EL (cell line): ENCODE data around the gene TMEM271.
"Not testable (repeated sequence)": the region's sequence is repeated elsewhere in the genome, so short reads cannot be mapped to it uniquely, and the experiment has no call there.

Experiments used
- DNase-seq: peaks from one replicate; pipeline ENCODE4 v3.0.0-alpha.2; 2016

TMEM271 gene

DNA sequence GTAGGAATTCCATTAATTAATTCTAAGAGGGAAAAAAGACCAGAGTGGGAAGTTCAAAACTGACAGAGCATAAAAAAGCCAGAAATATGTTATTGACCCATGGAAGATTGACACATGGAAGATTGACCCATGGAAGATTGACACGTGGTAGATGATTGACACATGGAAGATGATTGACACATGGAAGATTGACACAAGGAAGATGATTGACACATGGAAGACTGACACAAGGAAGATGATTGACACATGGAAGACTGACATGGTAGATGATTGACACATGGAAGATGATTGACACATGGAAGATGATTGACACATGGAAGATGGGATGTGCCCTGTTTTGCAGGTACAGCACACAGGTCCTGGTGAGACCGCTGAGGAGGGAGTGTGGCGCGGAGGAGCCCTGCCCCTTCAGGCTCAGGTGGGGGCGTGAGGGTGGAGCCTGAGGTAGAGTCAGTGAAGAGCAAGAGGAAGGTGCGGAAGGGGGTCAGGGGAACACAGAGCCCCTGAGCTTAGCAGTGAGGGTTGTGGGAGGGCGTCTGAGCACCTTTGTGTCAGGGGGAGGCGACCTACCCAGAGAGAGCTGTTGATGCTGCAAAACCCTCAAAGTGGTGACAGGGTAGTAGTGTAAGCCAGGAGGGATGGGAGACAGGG lies 33.4 kb upstream of the TMEM271 start:
- no peak for DNase-seq

GRCh38 chr4:608236-608635 lies 32.1 kb upstream of the TMEM271 start:
- no peak for DNase-seq

DNA sequence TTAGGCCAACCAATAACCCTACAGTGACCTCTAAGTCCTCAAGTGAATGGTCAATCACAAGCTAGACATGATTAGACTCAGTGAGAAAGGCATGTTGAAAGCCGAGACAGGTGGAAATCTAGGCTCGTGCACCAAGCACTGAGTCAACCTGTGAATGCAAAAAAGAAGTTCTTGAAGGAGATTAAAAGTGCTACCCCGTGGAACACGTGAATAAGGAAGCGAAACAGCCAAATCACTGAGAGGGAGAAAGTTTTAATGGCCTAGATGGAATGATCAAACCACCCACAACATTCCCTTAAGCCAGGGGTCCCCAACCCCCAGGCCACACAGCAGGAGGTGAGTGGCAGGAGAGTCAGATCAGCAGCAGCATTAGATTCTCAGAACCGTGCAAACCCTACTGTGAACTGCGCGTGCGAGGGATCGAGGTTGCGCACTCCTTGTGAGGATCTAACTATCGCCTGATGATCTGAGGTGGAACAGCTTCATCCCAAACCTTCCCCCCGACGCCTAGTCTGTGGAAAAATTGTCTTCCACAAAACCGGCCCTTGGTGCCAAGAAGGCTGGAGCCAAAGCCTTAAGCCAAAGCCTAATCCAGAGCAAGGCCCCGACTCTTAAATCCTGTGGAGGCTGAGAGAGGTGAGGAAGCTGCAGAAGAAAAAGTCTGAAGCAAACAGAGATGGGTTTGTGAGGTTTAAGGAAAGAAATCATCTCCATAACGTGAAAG lies 29.8 kb upstream of the TMEM271 start:
- no peak for DNase-seq

DNA sequence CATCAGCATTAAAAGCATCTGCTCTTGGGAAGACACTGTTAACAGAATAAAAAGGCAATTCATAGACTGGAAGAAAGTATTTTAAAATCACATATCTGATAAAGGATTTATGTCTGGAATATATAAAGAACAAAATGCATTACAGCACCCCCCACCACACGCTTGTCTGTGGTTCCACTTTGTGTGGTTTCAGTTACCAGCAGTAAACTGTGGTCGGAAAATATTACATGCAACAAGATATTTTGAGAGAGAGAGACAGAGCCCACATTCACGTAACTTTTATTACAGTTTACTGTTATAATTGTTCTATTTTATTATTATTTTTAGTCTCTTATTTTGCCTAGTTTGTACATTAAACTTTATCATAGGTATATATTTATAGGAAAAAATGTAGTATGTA lies 28.0 kb upstream of the TMEM271 start:
- no peak for DNase-seq

DNA sequence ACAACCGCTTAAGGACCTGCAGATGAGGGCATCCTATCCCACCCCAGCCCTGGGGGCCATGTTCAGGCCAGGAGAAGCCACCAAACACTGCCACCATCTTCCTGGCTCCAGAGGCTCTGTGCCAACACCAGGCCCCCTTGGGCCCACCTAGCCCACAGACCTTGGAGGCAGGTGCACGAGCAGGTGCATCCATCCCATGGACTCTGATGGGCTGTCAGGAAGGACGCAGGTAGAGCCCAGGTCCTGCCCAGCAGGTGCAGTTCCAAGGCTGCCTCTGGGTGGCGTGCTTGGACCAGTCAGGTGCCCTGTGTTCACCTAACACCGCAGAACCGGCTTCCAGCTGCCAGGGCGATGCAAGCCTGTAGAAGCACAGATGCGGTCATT lies 26.5 kb upstream of the TMEM271 start:
- peak; percentile 25 for DNase-seq

GRCh38 chr4:601612-602558 lies 25.8 kb upstream of the TMEM271 start:
- DNase-seq: no peak

- no peak for DNase-seq
Measured at GRCh38 chr4:600850-601515, 24.9 kb upstream of the TMEM271 start.

GRCh38 chr4:600166-600565 lies 24.1 kb upstream of the TMEM271 start:
- no peak for DNase-seq

DNA sequence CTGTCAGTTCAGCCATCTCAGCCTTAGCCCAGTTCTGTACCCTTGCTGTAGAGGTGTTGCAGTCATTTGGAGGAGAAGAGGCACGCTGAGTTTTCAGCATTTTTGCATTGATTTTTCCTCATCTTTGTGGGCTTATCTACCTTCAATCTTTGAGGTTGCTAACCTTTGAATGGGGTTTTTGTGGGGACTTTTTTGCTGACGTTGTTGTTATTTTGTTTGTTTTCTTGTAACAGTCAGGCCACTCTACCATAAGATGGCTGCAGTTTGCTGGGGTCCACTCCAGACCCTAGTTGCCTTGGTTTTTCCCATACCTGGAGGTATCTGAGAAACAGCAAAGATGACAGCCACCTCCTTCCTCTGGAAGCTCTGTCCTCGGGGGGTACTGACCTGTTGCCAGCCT lies 22.8 kb upstream of the TMEM271 start:
- no peak for DNase-seq

DNA sequence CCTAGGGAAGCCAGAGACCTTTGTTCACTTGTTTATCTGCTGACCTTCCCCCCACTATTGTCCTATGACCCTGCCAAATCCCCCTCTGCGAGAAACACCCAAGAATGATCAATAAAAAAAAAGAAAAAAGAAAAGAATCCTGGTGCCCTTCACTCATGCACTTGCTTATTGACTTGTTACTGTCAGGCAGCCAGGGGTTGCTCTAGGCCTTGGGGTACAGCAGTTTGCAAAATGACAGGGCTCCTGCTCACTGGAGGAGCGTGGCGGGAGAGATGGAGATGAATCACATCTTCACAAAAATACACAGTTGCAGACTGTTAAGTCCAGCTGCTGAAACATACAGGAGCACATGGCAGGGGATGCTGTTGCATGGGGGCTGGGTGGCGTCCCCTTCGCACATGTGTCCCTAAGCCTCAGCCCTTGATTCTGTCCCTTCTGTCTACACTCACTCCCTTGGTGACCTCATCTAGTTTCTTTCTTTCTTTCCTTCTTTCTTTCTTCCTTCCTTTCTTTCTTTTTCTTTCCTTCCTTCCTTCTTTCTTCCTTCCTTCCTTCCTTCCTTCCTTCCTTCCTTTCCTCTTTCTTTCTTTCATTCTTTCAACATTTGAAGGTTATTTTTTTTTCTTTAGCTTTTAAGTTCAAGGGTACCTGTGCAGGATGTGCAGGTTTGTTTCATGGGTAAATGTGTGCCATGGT lies 16.9 kb upstream of the TMEM271 start:
- DNase-seq: no peak

DNA sequence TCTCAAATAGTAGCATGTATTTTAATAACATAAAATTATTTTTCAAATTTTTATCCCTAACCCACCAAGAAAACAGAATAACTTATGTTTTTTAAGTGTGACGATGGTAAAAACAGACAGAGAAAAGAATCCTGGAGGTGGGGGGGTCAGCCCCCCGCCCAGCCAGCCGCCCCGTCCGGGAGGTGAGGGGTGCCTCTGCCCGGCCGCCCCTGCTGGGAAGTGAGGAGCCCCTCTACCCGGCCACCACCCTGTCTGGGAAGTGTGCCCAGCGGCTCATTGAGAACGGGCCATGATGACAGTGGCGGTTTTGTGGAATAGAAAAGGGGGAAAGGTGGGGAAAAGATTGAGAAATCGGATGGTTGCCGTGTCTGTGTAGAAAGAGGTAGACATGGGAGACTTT lies 16.1 kb upstream of the TMEM271 start:
- DNase-seq: not testable (repeated sequence)

DNA sequence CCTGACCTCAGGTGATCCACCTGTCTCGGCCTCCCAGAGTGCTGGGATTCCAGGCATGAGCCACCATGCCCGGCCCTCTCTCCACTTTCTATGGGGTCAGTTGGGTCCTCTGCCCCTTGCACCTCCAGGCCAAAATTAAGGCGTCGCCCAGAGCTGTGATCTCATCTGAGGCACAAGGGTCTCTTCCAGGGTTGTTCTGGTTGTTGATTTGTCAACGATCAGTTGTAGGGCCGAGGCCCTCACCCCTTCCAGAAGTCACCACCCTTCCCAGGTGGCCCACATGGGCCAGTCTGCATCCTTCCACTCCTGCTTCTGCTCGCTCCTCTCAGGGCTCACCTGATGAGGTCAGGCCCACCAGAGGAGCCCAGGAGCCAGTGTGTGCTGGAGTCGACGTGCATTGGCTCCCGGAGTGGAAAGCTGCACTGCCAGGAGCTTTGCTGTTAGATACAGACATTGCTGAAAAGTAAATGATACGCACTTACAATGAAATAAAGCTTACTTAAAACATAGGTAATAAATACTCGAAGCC lies 14.3 kb upstream of the TMEM271 start:
- DNase-seq: no peak

DNA sequence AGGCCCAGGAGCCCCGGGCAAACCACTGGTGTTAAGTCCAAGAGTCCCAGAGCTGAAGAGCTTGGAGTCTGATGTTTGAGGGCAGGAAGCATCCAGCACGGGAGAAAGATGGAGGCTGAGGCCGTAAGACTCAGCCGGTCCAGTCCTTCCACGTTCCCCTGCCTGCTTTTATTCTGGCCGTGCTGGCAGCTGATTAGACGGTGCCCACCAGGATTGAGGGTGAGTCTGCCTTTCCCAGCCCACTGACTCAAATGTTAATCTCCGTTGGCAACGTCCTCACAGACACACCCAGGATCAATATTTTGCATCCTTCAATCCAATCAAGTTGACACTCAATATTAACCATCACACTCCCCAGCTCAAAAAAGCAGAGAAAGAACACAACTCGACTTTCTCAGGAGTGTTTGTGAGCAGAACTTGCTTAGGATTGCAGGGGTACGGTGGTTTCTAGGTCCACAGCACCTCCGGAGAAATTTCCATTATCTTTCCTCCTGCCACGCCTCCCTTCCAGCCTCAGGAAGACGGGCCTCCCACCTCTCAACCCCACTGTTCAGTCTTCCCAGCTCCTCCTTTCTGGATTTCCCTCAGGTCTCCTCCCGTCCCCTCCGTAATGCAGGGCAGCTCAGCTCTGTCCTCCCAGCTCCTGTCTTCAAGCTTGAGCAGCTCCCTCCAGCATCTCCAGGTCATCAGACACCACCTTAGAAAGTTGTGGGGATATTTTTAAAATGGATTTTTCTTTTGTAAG lies 13.3 kb upstream of the TMEM271 start:
- no peak for DNase-seq

DNA sequence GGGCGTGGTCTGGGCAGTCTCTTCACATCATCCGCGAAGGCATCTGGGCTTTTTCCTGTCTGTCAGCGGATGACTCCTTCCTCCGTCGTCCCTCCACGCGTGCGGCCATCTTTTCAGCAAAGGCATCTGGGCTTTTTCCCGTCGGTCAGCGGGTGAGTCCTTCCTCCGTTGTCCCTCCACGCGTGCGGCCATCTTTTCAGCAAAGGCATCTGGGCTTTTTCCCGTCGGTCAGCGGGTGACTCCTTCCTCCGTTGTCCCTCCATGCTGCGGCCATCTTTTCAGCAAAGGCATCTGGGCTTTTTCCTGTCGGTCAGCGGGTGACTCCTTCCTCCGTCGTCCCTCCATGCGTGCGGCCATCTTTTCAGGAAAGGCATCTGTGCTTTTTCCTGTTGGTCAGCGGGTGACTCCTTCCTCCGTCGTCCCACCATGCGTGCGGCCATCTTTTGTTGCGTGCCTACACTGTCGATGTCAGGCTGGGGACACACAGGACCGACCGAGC lies 12.3 kb upstream of the TMEM271 start:
- DNase-seq: no peak

DNA sequence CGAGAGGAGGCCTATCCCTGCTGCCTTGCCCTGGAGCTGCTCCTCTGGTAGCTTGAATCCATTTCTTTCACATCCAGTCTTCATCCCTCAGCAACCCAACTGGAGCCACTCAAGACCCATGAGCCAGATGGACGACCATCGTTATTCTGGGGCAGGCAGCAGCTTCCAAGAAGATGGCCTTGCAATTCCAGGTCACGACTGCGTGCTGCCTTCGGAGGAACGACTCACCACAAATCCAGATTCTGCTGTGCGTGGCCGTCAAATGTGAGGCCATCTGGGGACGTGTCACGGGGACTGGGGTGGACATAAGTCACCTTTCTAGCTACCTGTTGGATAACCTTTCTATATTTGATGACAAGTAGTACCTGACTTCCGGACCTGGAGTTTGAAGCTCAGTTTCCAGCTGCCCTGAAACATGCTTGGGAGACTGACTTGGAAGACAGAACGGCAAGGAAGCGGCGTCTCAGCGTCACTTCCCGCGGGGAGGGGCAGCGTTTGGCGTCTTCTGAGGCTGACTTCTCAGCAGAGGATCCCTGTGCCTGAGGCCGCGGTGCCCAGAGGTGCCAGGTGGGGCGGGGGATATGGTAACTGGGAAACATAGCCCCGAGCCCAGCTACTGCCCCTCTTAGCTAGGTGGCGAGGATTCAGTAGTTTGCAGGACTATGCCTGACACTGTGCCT lies 11.7 kb upstream of the TMEM271 start:
- DNase-seq: no peak

GRCh38 chr4:583820-584219 lies 7.7 kb upstream of the TMEM271 start:
- DNase-seq: no peak

DNA sequence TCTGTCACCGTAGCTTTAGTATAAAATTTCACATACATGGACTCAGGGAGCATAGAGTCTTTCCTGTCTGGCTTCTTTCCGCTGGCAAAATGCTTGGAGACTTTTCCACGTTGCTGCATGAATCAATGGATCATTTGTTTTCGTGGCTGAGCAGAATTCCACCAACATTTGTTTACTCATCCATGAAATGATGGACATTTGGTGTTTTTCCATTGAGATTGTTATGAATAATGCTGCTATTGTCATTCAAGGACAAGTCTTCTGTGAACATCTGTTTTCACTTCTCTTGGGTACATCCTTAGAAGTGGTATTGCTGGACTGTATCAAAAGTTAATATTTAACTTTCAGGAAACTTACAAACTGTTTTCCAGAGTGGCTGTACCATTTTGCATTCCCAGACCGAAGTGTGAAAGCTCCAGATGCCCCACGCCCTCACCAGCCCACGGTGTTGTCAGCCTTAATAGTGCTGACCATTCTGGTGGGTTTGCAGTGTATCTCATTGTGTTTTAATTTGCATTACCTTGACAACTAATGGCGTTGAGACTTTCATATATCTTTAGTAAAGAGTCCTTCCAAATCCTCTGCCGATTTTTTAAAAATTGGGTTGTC lies 5.8 kb upstream of the TMEM271 start:
- DNase-seq: no peak

GRCh38 chr4:581181-581580 lies 5.1 kb upstream of the TMEM271 start:
- no peak for DNase-seq

DNA sequence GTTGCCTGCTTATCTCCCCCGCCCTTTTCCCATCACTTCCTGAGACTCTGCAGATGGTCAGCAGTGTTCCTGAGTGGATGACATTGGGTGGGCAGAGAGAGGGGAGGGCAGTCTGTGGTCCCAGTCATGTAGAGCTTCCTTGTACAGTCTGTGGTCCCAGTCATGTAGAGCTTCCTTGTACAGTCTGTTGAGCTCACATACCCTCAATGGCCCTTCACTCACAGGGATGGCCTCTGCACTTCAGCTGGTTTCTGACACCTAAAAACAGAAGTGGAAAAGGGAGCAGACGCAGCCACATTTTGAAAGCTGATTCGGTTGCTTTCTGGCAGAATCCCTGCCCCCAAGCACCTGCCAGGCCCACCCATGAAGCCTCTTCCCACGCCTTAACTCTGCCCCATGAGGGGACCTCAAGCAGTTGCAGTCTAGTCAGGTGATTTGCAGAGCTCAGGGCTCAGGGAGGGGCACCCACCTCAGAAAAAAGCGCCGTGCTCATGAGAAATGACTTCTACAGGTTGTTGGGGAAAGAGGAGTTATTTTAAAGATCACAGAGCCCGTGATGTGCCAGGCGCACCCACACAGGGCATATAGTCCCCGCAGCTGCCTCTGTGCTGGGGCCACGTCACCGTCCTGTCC lies 3.6 kb upstream of the TMEM271 start:
- DNase-seq: no peak
